GM21423 (cell line): ENCODE results near the gene TUBA4B.
"Not testable (repeated sequence)": the region's sequence is repeated elsewhere in the genome, so short reads cannot be mapped to it uniquely, and the experiment has no call there.

Experiments
- ATAC-seq: cut with Tn5 transposase; IDR thresholded peaks from one replicate; pipeline ENCODE4 v1.9.1; 2021; ENCODE audit warnings: mild to moderate bottlenecking, moderate library complexity; ENCODE audit not compliant: unreplicated experiment

The TUBA4B gene

DNA sequence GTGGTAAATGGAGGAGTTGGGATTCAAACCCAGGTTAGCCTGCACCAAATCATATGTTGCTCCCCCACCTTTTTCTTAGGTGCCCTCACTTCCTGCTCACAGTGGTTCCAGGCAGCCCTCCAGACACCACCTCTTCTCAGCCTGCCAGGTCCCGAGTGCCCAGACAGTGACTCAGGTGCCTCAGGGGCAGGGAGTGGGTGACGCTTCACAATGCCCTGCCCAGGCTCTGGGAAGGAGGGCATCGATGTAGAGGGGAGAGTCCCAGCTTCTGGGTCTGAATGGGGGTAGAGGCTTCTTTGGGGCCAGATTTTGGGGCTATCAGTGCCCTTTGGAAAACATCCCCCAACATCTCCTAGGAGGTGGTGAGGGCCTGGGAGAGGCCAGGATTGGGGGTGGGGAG lies 20.9 kb downstream of the TUBA4B start:
- ATAC-seq = no peak

DNA sequence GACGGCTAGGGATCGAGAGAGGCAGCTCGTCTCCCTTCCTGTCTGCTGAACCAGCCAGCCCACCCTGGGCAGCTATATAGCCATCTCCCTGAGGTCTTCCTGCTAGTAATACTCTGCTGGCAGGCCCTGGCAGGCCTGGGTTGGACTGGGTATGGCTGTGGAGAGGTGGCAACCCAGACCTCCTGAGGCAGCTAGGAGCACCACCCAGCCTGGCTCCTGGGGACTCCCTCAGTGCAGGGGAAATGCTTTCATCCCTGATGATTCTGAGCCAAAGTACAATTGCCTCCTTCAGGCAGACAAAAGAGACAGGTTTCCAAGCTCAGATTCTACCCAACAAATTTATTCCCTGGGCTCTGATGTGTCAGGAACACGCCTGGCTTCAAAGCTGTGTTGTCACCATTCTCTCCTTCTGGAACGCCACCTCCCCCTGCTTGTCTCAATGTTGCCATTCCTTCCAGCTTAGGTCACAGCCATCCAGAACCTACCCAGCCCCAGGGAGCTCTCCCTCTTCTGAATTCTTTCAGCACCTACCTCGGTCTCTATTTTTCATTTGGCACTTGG lies 21.4 kb downstream of the TUBA4B start:
- ATAC-seq = no peak

DNA sequence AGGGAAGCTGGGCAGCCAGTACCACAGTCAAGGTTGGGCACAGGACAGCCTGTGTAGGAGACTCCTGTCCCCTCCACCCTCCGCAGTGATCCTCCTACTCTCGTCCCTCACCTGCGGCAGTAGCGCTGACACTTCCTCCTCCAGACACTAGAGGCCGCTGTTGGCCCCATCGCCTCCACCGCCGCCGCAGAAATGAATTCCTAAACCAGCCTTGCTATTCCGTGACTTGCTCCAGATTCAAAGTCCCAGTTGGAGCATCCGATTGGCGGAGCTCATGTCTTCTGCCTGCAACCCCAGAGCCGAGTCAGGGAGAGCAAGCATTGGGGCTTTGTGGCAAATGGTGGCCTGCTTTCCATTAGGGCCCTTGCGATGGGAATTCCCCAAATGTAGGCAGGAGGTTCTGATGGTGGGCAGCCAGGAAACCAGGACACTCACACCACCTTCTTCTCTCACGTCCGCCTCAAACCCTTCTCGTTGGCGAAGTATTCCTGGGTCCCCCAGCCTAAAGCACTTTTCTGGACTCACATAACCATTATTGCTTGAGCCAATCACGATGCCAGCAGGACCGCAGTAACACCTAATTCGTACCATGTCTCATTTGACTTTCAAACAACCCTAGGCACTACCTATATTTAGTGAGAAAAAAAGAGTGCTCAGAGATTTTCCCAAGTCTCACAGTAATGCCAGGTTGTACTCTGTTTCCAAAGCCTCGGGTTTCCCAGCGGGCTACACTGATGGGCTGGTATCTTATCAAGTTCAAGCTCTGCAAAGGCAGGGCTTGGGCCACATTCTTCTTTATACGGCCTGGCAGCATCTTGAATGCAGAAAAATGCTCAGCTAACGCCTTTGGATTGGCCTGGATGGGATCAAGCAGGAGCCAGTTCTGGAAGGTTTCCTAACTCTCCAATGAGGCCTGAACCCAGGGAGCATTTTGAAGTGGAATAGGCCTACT lies 24.9 kb downstream of the TUBA4B start:
- ATAC-seq = peak; percentile 19

DNA sequence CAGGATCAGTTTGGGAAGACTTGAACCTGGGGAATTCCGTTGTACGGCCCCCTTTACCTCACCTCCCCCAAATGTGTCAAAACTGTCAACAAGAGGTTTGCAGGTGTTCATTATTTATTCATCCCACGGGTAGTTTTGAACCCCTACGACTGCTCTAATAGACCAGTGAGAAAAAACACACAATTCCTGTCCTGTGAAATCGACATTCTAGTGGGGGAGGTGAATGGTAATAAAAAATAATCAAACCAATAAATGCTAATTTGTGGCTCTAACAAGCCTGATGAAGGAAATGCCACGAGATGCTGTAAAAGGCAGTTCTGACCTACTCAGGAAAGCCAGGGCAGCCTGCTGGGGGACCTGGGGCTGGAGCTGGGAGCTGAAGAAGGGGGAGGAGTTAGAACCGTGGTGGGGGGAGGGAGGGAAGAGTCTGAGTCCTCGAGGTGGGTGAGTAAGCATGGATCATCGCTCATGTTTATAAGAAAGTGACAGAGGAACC lies 25.7 kb downstream of the TUBA4B start:
- ATAC-seq = no peak

DNA sequence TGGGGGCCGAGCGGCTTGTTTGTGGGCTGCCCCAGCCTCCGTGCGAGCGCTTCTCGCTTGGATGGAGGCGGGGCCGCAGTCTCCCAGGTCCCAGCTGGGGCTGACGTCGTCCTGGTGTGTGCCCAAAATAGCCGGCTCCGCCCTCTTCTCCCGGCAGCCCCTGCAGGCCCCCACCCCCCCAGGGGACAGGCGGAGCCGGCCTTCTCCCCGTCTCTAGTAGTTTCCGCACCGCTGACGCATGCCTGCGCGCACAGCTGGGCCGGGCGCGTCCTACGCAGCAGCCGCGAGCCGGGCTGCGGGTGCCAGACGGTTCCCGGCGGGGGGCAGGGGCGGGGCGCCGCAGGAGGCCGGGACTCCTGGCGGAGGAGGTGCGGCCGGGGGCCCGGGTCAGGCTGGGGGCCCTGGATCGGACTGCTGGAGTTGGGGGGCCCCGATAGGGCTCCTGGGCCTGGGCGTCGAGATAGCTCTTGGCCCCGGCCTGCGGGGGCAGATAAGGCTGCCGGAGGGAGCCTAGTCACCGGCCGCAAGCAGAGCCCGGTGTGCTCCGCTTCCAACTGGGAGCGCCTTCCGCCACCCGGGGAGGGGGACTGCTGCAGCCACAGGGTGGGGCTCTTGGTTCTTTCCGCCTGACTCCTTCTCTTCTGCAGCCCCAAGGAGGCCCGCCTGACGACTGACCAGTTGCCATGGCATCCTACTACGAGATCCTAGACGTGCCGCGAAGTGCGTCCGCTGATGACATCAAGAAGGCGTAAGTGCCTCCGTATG lies 26.3 kb downstream of the TUBA4B start, which contains the start of gene DNAJB2:
TSS of gene DNAJB2 (plus strand) at position 216 of the 765 bp plus-strand sequence. CDS start at position 684, 468 bp downstream.
- ATAC-seq = peak; percentile 86

DNA sequence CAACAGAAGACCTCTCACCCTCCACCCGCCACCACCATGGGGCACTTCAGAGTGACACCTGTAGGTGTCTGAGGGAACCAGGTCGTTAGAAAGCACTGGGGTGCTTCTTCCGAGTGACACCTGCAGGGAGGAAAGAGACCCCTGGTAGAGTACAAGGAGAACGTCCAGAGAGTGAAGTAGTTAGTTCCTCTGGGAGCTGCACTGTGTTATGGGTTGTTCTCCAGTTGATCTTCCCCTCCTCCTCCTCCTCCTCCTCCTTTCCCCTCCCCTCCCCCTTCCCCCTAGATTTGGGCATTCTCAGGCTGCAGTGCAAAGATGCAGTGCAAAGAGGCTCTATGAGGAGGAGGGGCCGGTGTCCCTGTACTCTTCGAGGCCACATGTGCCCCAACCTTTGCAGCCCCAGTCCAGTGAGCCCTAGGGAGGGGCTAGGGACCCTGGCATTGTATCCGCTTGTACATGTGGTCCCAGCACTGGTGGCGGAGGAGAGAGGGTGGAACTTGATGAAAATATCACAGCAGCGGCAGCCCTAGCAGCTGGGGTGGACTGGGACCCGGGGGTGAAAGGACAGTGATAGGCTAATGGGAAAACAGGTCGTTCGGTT lies 27.0 kb downstream of the TUBA4B start:
- no peak for ATAC-seq

DNA sequence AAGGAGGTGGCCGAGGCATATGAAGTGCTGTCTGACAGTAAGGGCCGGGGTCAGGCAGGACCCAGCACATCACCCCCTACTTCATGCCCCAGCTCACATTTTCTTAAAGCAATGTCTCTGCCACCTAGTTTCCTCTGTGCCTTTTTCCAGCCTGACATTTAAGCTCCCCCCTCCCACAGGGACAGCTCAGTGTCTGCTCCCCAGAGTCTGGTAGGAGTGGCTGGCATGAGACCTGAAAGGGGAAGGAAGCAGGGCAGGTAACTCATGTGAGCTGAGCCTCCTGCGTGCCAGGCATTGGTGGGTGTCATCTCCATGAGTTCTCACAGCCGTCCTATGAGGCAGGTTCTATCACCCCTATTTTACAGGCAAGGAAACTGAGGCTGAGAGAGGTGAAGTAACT lies 27.6 kb downstream of the TUBA4B start:
- ATAC-seq = no peak

DNA sequence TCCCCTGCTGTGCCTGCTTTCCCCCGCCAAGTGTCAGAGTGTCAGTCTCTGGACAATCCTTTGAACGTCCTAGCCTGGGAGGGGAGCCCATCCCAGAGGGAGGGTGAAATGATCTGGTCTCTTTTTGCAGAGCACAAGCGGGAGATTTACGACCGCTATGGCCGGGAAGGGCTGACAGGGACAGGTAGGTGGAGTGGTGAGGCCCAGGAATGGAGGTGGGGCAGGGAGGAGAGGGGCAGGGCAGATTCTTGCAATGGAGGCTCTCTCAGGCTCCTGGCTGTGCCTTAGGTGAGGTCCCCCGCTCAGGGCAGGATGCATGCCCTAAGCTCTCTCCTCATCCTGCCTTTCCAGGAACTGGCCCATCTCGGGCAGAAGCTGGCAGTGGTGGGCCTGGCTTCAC lies 28.5 kb downstream of the TUBA4B start:
- ATAC-seq = no peak

DNA sequence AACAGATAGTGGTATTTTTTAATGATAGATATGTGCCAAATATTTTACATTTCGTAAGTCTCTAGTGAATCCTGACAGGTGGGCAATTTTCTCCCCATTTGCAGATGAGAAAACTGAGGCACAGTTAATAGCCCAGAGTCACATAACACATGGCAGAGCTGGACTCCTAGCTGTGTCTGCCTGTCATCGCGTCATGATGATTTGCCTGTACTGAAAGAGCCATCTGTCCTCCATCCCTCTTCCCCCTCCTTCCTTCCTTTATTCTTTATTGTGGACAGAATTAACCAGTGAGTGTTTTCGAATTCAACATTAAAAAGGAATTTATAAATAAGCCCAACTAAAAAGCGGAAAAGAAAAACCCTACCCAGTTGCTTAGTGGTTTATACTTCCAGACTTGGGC lies 29.3 kb downstream of the TUBA4B start:
- ATAC-seq = no peak

DNA sequence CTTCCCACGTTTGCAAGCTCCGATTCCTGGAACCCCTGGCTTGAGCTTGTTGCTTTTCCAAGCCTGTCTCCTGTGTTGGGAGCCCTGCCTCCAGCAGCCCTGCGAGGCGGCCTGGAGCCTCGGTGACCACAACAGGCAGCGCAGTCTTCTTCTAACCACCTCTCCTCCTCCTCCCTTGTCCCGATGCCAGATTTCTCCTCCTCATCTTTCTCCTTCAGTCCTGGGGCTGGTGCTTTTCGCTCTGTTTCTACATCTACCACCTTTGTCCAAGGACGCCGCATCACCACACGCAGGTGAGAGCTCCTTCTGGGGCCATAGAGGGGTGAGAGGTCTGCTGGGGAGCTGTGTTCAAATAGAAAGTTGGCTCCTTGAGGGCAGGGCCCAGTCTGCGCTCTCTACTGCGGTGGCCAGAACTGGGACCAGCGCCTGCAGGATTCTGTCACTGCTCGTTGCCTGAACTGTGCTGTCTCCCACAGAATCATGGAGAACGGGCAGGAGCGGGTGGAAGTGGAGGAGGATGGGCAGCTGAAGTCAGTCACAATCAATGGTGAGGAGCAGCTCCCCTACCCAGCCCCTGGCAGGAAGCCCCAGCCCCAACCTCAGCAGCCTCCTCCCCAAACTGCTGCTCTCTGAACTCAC lies 30.0 kb downstream of the TUBA4B start:
- ATAC-seq = no peak

DNA sequence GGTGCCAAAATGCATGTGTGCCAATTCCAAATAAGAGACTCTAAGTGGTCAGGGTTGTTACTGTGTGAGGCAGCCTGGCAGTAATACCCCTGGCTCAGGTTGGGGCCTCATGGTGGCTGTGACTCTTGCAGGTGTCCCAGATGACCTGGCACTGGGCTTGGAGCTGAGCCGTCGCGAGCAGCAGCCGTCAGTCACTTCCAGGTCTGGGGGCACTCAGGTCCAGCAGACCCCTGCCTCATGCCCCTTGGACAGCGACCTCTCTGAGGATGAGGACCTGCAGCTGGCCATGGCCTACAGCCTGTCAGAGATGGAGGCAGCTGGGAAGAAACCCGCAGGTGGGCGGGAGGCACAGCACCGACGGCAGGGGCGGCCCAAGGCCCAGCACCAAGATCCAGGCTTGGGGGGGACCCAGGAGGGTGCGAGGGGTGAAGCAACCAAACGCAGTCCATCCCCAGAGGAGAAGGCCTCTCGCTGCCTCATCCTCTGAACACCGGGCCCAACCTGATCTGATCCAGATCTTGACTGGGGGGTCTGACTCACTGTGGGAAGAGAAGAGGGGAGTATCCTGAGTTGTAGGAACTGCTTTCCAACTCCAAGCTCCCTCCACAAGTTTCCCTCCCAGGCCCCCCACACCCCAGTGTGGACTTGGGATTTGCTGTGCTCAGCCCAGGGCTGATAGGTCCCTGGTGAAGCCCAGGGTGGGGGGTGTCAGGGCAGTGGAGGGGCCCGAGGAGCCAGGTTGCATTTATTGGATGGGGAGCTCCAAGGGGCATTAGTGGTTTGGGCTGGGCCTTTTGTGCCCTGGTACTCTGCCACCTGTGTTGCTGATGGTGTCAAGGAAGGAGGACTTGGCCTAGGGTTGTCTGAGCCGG lies 31.7 kb downstream of the TUBA4B start:
- ATAC-seq = no peak

DNA sequence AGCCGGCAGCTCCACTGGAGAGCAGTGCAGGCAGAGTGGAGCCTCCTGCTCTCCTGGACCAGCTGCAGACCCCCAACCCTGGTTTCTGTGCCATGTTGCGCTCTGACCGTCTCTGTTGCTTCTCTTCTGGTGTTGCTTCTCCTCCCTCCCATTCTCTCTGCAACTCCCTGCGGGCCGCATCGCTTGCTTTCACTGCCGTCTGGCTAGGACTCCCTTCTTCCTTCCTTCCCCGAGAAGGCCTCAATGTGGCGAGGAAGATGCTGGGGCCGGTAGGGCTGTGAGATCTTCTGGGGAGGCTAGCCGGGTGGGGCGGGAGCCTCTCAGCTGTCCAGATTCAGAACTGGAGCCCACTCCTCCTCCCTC lies 32.3 kb downstream of the TUBA4B start:
- ATAC-seq = no peak

DNA sequence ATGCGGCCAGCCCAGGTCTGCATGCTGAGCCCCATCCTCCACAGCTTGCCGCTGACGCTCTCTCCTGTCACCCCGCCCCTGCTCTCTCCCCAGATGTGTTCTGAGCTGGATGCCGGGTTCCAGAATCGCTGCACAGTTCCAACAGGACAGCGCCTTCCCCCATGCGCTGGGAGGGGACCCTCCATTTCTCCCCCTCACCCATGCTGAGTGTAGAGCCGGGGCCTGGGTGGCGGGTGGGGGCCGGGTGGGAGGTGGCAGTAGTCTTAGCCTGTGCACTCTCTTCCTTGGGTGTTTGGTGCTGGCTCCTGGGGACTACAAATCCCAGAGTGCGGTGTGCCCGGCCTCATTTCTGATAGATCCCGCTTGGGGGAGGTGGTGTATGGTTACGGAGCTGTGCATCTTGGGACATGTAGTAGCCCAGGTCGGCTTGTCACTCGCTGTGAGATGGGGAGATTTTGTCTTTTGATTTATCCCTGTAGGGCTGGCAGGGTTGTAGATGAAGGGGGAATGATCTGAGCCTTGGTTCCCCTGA lies 32.9 kb downstream of the TUBA4B start:
- ATAC-seq = no peak

DNA sequence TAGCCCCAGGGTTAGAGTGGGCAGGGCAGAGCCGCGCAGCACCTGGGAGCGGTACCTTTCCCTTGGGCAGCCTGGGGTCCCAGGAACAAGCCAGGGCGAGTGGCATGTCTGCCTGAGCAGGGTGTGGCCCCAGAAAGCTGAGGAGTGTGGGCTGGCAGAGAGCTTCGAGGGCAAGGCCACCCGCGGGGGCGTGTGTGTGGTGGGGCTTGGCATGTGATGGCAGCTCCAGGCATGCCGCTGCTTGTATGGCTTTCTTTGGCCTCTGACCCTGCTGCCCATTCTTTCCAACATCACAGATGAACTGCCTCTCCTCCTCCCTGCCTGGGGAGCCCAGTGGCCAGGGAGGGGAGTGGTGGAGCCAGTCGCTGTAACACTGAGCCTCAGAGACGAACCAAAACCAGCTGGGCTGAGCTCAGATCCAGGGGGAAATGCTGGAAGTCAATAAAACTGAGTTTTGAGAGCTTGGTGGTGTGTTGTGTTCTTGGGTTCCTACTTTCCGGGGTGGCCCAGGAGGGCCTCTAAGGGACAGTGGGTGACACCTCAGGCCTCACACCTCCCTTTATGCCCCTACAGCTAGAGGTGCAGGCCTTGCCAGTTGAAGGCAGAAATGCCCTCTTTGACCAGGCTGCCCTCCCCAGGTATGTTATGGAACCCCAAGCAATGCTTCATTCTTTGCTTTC lies 33.5 kb downstream of the TUBA4B start:
- ATAC-seq = no peak

DNA sequence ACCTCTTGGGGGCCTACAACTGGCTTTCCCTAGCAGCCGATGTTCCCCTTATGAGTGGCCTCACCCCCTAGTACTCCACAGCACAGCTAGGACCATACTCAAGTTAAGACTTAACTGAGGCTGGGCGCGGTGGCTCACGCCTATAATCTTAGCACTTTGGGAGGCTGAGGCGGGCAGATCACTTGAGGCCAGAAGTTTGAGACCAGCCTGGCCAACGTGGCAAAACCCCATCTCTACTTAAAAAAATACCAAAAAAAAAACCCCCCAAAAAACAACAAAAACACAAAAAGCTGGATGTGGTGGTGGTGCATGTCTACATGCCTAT lies 34.0 kb downstream of the TUBA4B start:
- not testable (repeated sequence) for ATAC-seq

DNA sequence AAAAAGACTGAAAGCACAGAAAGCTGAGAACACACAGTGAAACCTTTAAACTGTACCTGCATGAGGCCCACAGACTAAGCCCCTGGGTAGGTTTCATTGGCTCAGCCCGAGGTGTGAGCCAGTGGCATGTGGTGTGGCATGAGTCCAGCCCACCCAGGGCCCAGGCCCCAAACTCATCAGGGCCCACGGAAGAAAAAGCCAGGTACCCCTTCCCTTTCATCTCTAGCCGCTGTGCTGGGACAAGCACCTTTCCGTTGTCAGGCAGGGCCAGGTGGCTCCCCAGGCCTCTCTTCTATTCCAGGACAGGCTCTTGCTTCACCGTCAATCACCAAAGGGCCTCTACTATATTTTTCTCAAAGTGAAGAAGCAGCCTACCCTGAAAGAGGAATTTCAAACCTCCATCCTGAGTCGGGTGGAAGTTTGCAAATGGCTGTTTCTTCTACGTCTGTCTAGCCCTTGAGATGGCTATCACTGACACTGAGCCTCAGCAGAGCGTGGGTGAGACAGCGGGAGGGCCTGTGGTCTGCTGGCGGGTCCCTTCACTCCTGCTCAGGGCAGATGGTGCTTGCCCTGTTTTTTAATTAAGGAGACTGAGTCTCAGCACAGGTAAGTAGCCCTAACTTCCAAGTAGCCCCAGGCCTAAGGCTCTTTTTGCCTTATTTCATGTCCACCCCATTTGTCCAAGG lies 34.7 kb downstream of the TUBA4B start:
- ATAC-seq = no peak

DNA sequence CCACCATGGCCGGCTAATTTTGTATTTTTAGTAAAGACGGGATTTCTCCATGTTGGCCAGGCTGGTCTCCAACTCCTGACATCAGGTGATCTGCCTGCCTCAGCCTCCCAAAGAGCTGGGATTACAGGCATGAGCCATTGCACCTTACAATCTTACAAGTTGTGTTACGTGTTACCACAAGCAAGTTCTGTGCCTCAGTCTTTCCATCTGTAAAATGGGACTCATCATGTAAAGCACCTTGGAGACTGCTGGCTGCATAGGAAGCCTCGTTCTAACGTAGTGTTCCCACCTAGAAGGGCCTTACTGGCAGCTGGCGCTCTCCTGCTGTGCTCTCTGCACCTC lies 36.1 kb downstream of the TUBA4B start:
- no peak for ATAC-seq

DNA sequence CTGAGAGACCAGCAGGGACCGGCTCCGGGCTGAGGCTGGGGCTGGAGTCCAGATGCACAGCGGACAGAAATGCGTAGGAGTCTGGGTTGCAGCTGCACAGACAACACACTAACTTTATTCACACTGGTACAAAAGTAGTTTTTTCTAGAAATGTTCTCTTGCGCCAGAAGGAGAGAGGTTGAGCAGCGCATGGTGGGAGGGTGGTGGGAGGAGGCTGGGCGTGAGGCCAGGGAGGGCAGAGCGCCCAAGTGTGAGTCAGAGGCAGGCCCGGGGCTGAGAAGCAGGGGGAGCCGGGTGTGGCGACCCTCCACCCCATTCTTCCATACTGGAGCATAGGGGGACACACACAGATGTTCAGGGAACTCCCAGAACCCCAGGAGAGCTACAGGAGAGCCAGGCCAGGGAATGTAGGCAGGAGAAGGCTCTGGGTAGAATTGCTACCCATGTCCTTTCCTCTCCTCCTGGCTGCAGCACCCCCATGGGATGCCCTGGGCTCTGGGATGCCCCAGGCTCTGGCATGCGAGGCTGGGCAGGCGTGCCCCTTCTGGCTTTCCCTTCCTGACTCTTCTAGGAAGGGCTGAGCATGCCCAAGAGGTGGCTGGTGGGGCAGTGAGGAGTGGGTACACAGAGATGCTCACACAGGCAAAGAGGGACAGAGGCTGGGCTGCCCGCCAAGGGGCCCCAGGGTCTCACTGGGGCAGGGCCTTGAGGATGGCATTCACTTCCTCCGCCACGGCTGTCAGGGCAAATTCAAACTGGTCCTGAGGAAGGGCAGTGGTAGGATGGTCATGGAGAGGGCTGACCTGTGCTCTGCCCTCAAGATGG lies 36.7 kb downstream of the TUBA4B start:
- ATAC-seq = no peak
